SK-N-MC (cell line): ENCODE measurements around the gene COA8.

Source experiments
- EZH2 ChIP-seq: fragments of 200-600 bp; sonication (generic); IDR thresholded peaks from one replicate; pipeline ENCODE4 v1.6.1; 2017; ENCODE audit warnings: antibody characterized with exemption
- POLR2AphosphoS5 ChIP-seq: IDR thresholded peaks from 2 replicates; pipeline ENCODE4 v1.6.1; 2012; ENCODE audit warnings: mild to moderate bottlenecking, low read depth, low read length, borderline replicate concordance

- TF ChIP-seq POLR2AphosphoS5 (peak; percentile 37; the same call in 1 of the 2 replicates), EZH2 (no peak)
Measured at GRCh38 chr14:103594265-103594664, 31.5 kb downstream of the COA8 start.
